Fibroblast of upper back skin (primary cell): Measurements from ENCODE around the gene PJA2.
"Not testable (repeated sequence)": the region's sequence is repeated elsewhere in the genome, so short reads cannot be mapped to it uniquely, and the experiment has no call there.

Experiments
- DNase-seq: peaks from one replicate; pipeline ENCODE4 v3.0.0-alpha.2; 2013

PJA2 gene

DNA sequence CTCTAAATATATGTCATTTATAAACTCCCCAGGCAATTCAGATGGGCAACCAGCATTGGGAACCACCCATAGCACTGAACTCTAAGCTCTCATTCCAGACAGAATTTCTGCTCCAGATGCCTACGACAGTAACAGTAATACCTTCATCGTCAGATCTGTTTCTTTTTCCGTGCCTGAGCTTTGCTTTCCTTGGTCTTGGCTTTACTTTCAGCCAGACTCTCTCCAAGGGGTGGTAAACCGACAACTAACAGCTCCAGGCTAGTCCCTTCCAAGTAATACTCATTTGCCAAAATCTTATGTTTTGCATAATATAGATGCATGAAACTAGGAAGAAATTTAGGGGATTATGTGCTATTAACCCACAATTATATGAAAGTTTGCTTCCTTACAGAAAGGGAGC lies 102.3 kb downstream of the PJA2 start:
- no peak for DNase-seq

DNA sequence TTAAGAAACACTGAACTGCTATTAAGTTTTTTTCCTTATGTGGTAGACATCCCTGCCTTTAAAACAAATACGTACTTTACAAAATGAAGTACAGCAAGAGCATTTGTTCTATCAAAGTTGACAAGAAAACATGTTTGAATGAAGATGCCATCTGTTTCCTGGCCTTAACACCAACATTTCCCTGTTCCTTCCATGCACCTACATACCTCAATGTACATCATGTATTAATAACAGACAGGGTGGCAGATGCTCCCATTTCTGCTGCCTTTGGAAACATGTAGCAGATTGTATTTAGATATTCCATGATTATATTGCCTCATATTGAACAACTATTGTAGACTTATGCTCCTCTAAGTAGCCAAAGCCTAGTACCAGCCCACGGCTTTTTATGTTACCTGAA lies 104.4 kb downstream of the PJA2 start:
- no peak for DNase-seq

- DNase-seq, result no peak
These were observed 105.5 kb downstream of the PJA2 start for GRCh38 chr5:109304309-109304708.

DNA sequence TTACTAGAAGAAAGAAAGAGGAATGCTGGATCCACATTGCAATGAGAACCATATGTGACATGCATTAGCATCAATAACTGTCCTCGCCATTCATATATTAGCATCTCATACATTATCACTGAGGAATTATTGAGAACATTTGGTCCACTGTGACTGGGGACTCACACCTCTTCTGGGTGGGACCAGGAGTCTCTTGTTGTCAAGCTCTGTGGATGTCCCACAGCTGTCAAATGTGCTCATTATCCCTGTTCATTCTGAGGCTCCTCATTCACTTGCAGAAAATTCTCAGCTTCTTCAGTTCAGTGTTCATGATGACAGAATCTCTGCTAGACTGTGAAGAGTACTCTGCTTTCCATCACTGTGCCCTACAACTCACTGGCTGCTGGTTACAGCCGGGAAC lies 109.4 kb downstream of the PJA2 start:
- no peak for DNase-seq

DNA sequence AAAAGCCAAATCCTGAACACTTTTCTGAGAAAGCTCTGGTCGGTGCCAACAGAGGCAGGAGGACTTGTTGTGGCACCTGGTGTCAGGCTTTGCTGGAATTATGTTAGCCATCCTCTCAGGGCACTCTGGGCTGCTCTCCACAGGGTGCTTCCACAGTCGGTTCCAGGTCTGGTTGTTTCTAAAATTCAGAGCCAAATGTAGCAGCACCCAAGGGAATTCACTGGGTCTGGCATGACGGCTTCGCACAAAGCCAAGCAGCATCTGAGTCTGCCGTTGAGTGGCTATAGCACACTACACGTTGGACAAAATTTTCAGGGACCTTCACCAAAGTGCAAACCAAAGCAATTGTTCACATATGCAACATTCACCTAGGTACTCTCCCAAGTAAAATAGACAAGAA lies 110.2 kb downstream of the PJA2 start:
- DNase-seq, result no peak

- no peak for DNase-seq
These were observed 111.0 kb downstream of the PJA2 start for GRCh38 chr5:109298794-109299193.

DNA sequence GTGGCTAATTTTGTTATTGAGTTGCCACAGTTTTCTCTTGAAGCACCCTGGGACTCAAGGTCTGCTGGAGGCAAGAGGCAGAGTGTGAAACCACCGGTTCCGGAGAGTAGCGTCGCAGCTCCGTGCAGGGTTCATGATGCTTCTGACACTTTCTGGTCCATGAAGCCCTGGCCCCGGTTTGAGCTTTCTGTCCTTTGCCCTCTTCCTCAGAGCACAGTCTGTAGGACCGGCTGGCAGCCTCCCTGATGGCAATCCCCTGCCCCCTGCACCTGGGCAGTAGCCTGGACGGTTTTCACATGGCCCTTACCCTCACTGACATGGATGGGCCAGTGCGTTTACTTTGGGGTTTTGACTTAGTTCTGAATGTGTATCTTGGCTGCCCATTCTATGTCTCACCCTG lies 111.9 kb downstream of the PJA2 start:
- DNase-seq, result no peak

GRCh38 chr5:109291090-109291489 lies 118.7 kb downstream of the PJA2 start:
- DNase-seq, result no peak

DNA sequence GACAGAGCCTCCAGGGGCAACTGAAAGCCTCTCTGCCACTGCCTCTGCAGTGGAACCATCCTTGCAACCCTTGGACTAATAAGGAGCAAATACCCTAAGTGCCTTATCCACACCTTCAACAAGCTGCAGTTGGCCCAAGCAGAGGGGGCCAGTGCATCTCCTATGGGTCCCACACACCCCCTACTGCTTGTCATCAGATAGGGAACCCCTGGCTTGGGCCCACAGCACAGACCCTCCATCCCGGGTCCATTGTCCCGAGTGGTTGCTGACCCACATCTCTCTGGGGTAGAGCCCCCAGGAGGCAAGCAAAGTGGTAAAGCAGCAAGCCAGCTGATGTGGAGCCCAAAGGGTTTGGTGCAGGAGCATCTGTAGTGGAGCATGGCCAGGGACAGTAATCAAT lies 119.5 kb downstream of the PJA2 start:
- DNase-seq, result no peak

- DNase-seq, result not testable (repeated sequence)
These were observed 123.1 kb downstream of the PJA2 start for GRCh38 chr5:109286628-109287027.
